ENCODE results near the gene ADIPOQ.

GRCh38 chr3:186818956-186819355, 23.6 kb upstream of the ADIPOQ start:
- no peak for TF ChIP-seq CTCF (IDR thresholded peaks at IDR 0.05; ENCODE audit: low read length)
- TF ChIP-seq EZH2 (IDR thresholded peaks at IDR 0.05; ENCODE audit: borderline replicate concordance, low read length) = no peak

Data from OCI-LY1 (cell line).